KMS-11 (cell line): ENCODE data around the gene RBM28.
"Not testable (repeated sequence)": the region's sequence is repeated elsewhere in the genome, so short reads cannot be mapped to it uniquely, and the experiment has no call there.

Experiments used
- H2AFZ ChIP-seq: fragments of 200-600 bp; sonication (generic); 2 replicates; pipeline ENCODE4 v1.6.1; 2016; ENCODE audit warnings: antibody characterized with exemption, mixed run types, low read depth
- H3K27ac ChIP-seq: fragments of 200-600 bp; sonication (generic); 2 replicates; pipeline ENCODE4 v1.6.1; 2016; ENCODE audit warnings: mild to moderate bottlenecking, mixed run types
- H3K27me3 ChIP-seq: fragments of 200-600 bp; sonication (generic); 2 replicates; pipeline ENCODE4 v1.6.1; 2017; ENCODE audit warnings: mild to moderate bottlenecking, low read depth, mixed run types, moderate library complexity; ENCODE audit not compliant: insufficient read depth
- H3K36me3 ChIP-seq: fragments of 200-600 bp; sonication (generic); 2 replicates; pipeline ENCODE4 v1.6.1; 2017; ENCODE audit warnings: mild to moderate bottlenecking, mixed run types; ENCODE audit not compliant: insufficient read depth
- H3K4me1 ChIP-seq: fragments of 200-600 bp; sonication (generic); 2 replicates; pipeline ENCODE4 v1.6.1; 2016; ENCODE audit warnings: mild to moderate bottlenecking, low read depth, mixed run types; ENCODE audit not compliant: poor library complexity, severe bottlenecking
- H3K4me2 ChIP-seq: fragments of 200-600 bp; sonication (generic); 2 replicates; pipeline ENCODE4 v1.7.0; 2016; ENCODE audit warnings: mild to moderate bottlenecking, mixed run types
- H3K4me3 ChIP-seq: fragments of 200-600 bp; sonication (generic); IDR thresholded peaks from 2 replicates; pipeline ENCODE4 v1.6.1; 2017; ENCODE audit warnings: low read depth, low read length, mixed read lengths; ENCODE audit not compliant: insufficient read depth
- H3K79me2 ChIP-seq: fragments of 200-600 bp; sonication (generic); 2 replicates; pipeline ENCODE4 v1.6.1; 2016; ENCODE audit warnings: low read depth, mixed run types; ENCODE audit not compliant: insufficient read depth
- H3K9ac ChIP-seq: fragments of 200-600 bp; sonication (generic); 2 replicates; pipeline ENCODE4 v1.6.1; 2016; ENCODE audit warnings: mild to moderate bottlenecking, mixed run types
- H4K20me1 ChIP-seq: fragments of 200-600 bp; sonication (generic); 2 replicates; pipeline ENCODE4 v1.6.1; 2016; ENCODE audit warnings: mild to moderate bottlenecking, mixed run types; ENCODE audit not compliant: insufficient read depth
- CTCF ChIP-seq: fragments of 200-600 bp; sonication (generic); conservative IDR thresholded peaks from 2 replicates; pipeline ENCODE4 v1.6.1; 2017; ENCODE audit warnings: low read depth, mild to moderate bottlenecking, antibody characterized with exemption, low read length, moderate library complexity, mixed read lengths

RBM28 gene

GRCh38 chr7:128302139-128302538, 41.6 kb downstream of the RBM28 start:
- Histone ChIP-seq H3K27me3 (no peaks in the 10 kb centered on the region), H3K9ac (no peak overlapping the region), H2AFZ (no peak overlapping the region), H3K4me1 (no peaks in the 10 kb centered on the region), H3K4me2 (no peak overlapping the region), H3K79me2 (no peaks in the 10 kb centered on the region), H3K36me3 (no peaks in the 10 kb centered on the region), H3K27ac (no peak overlapping the region), H3K4me3 (no peak overlapping the region), H4K20me1 (no peaks in the 10 kb centered on the region)
- TF ChIP-seq CTCF, result no peak

GRCh38 chr7:128299109-128299607, 44.5 kb downstream of the RBM28 start:
- TF ChIP-seq CTCF, result no peak
- H3K9ac ChIP-seq, result no peak overlapping the region
- H3K4me3 ChIP-seq, result no peak overlapping the region

GRCh38 chr7:128298004-128298403, 45.7 kb downstream of the RBM28 start:
- H3K4me2 ChIP-seq, H4K20me1 ChIP-seq, H2AFZ ChIP-seq, H3K79me2 ChIP-seq, H3K27me3 ChIP-seq, H3K27ac ChIP-seq, H3K4me1 ChIP-seq, H3K4me3 ChIP-seq, H3K36me3 ChIP-seq, H3K9ac ChIP-seq: not testable (repeated sequence)

More at GRCh38 chr7:128299109-128299607, 44.5 kb downstream of the RBM28 start:
- H3K27ac ChIP-seq, result no peak overlapping the region
- H3K36me3 ChIP-seq, result no peaks in the 10 kb centered on the region
- no peaks in the 10 kb centered on the region for H3K4me1 ChIP-seq
- no peak overlapping the region for H3K4me2 ChIP-seq
- H3K79me2 ChIP-seq, result no peaks in the 10 kb centered on the region
- H2AFZ ChIP-seq, result no peak overlapping the region
- H3K27me3 ChIP-seq, result no peaks in the 10 kb centered on the region
- no peaks in the 10 kb centered on the region for H4K20me1 ChIP-seq

- H3K27me3 ChIP-seq, result no peaks in the 10 kb centered on the region
- H3K9ac ChIP-seq, result no peak overlapping the region
- H3K27ac ChIP-seq, result no peak overlapping the region
- H3K4me1 ChIP-seq, result no peaks in the 10 kb centered on the region
- TF ChIP-seq CTCF, result no peak
- H3K4me2 ChIP-seq, result no peak overlapping the region
- no peaks in the 10 kb centered on the region for H3K36me3 ChIP-seq
- no peaks in the 10 kb centered on the region for H4K20me1 ChIP-seq
- no peak overlapping the region for H2AFZ ChIP-seq
- H3K79me2 ChIP-seq, result no peaks in the 10 kb centered on the region
- no peak overlapping the region for H3K4me3 ChIP-seq
These were observed 56.2 kb downstream of the RBM28 start for GRCh38 chr7:128287556-128287955.

GRCh38 chr7:128284102-128284501, 59.6 kb downstream of the RBM28 start:
- Histone ChIP-seq H3K4me2 (no peak overlapping the region), H3K27me3 (no peaks in the 10 kb centered on the region), H3K27ac (no peak overlapping the region), H2AFZ (no peak overlapping the region), H3K4me3 (no peak overlapping the region), H3K9ac (no peak overlapping the region), H4K20me1 (no peaks in the 10 kb centered on the region), H3K4me1 (no peaks in the 10 kb centered on the region), H3K36me3 (no peaks in the 10 kb centered on the region), H3K79me2 (no peaks in the 10 kb centered on the region)
- TF ChIP-seq CTCF, result no peak
